B cell (primary cell): Measurements from ENCODE around the gene PSG4. TPM values are rescaled to one million over a fixed set of nuclear protein-coding genes. Genes with fewer than 3 reads are reported as not detected.
A peak's percentile ranks its signal among the peaks of the same experiment; 100 is the strongest.
"Not testable (repeated sequence)": the region's sequence is repeated elsewhere in the genome, so short reads cannot be mapped to it uniquely, and the experiment has no call there.

Experiments used
- ATAC-seq: fragments of 200-7000 bp; cut with Tn5 transposase; one replicate; pipeline ENCODE4 v1.10.0; 2021; ENCODE audit warnings: low read depth, mild to moderate bottlenecking, moderate number of reproducible peaks, moderate library complexity
- CTCF ChIA-PET: fragments of 350-600 bp; sonication (Branson Sonifier 250); formaldehyde crosslinking; loops from one replicate; lab custom pipeline; 2021; ENCODE audit warnings: antibody characterized with exemption, inconsistent platforms; lab: Charles Lee
- POLR2A ChIA-PET: fragments of 350-600 bp; sonication (Branson Sonifier 250); formaldehyde crosslinking; loops from one replicate; lab custom pipeline; 2021; ENCODE audit warnings: antibody characterized with exemption; lab: Charles Lee
- DNase-seq: peaks from one replicate; pipeline ENCODE4 v3.0.0; 2013
- H2AFZ ChIP-seq: 2 replicates; pipeline ENCODE4 v1.6.1; 2012; ENCODE audit warnings: mild to moderate bottlenecking, low read depth, low read length; ENCODE audit not compliant: insufficient read depth, poor library complexity, severe bottlenecking
- H3K27ac ChIP-seq, 2 donors: 1 replicate in 1 of 2; 2 replicates in 1 of 2; pipeline ENCODE4 v1.5.1; 2012 to 2013; ENCODE audit warnings: low read length in 2 of 2, mild to moderate bottlenecking in 2 of 2, moderate library complexity in 1 of 2
- H3K27me3 ChIP-seq, 4 experiments: fragments of 200-600 bp in 1 of 4; sonication (generic) in 1 of 4; replicated peaks in 1 of 4; 1 replicate in 2 of 4; 2 replicates in 2 of 4; pipeline versions ENCODE4 v1.6.1 to v1.7.0; 2013 to 2016; ENCODE audit warnings: low read length in 3 of 4, mild to moderate bottlenecking in 2 of 4, mixed read lengths in 1 of 4, moderate library complexity in 1 of 4; ENCODE audit not compliant: insufficient read depth in 4 of 4, control insufficient read depth in 3 of 4; ENCODE audit errors: control extremely low read depth in 1 of 4
- H3K36me3 ChIP-seq, 2 experiments: replicated peaks in 1 of 2; 1 replicate in 1 of 2; 2 replicates in 1 of 2; pipeline versions ENCODE4 v1.6.1 to v1.7.1; 2013; ENCODE audit warnings: low read length in 1 of 2; ENCODE audit not compliant: insufficient read depth in 2 of 2, control insufficient read depth in 1 of 2; ENCODE audit errors: control extremely low read depth in 1 of 2, extremely low read depth in 1 of 2
- H3K4me1 ChIP-seq, 2 donors: fragments of 200-600 bp in 1 of 2; sonication (generic) in 1 of 2; 1 replicate in 1 of 2; 2 replicates in 1 of 2; pipeline versions ENCODE4 v1.5.1 to v1.6.1; 2013 to 2017; ENCODE audit warnings: low read length in 2 of 2; ENCODE audit not compliant: control insufficient read depth in 2 of 2, insufficient read depth in 2 of 2
- H3K4me2 ChIP-seq: replicated peaks from 2 replicates; pipeline ENCODE3; 2012; ENCODE audit warnings: mild to moderate bottlenecking, low read depth, low read length; ENCODE audit not compliant: poor library complexity, severe bottlenecking
- H3K4me3 ChIP-seq, 5 experiments: fragments of 200-600 bp in 1 of 5; sonication (generic) in 1 of 5; 1 replicate in 3 of 5; 2 replicates in 2 of 5; pipeline versions ENCODE4 v1.5.1 to v1.7.0; 2011 to 2016; ENCODE audit warnings: low read length in 4 of 5, mild to moderate bottlenecking in 4 of 5, low read depth in 2 of 5, control low read depth in 1 of 5, moderate library complexity in 1 of 5; ENCODE audit not compliant: insufficient read depth in 1 of 5; ENCODE audit errors: control extremely low read depth in 1 of 5, extremely low read depth in 1 of 5
- H3K79me2 ChIP-seq: fragments of 200-600 bp; sonication (generic); one replicate; pipeline ENCODE4 v1.6.0; 2016; ENCODE audit warnings: low read length; ENCODE audit not compliant: control insufficient read depth, insufficient read depth
- H3K9ac ChIP-seq: fragments of 200-600 bp; sonication (generic); 2 replicates; pipeline ENCODE4 v1.6.1; 2017; ENCODE audit warnings: mild to moderate bottlenecking, low read length, moderate library complexity
- H3K9me3 ChIP-seq, 3 donors: one replicate each; pipeline versions ENCODE4 v1.6.1 to v1.7.1; 2013; ENCODE audit warnings: low read length in 2 of 3; ENCODE audit not compliant: control insufficient read depth in 2 of 3, insufficient read depth in 1 of 3; ENCODE audit errors: control extremely low read depth in 1 of 3
- H4K20me1 ChIP-seq: 2 replicates; pipeline ENCODE4 v1.6.0; 2012; ENCODE audit warnings: mild to moderate bottlenecking, low read length; ENCODE audit not compliant: insufficient read depth, control insufficient read depth, poor library complexity, severe bottlenecking
- H3K27ac Mint-ChIP-seq: one replicate; pipeline ENCODE4 v1.8.0; 2021; ENCODE audit warnings: mixed read lengths
- H3K27me3 Mint-ChIP-seq: one replicate; pipeline ENCODE4 v1.8.0; 2021; ENCODE audit warnings: mixed read lengths
- H3K4me1 Mint-ChIP-seq: one replicate; pipeline ENCODE4 v1.8.0; 2021; ENCODE audit warnings: mixed read lengths
- H3K4me3 Mint-ChIP-seq: one replicate; pipeline ENCODE4 v1.8.0; 2021; ENCODE audit warnings: mixed read lengths
- H3K9me3 Mint-ChIP-seq: one replicate; pipeline ENCODE4 v1.8.0; 2022; ENCODE audit warnings: mixed read lengths; ENCODE audit not compliant: insufficient read depth
- CTCF ChIP-seq: fragments of 200-600 bp; IDR thresholded peaks from one replicate; pipeline ENCODE4 v1.8.0; 2022; ENCODE audit warnings: antibody characterized with exemption, mild to moderate bottlenecking
- EZH2 ChIP-seq: IDR thresholded peaks from 2 replicates; pipeline ENCODE4 v1.6.1; 2012; ENCODE audit warnings: borderline replicate concordance, low read depth, mild to moderate bottlenecking, moderate library complexity, low read length; ENCODE audit not compliant: insufficient read depth, poor library complexity, severe bottlenecking
- WGBS: methylation state at CpG from one replicate; pipeline ENCODE4 v1.1.5; 2013; ENCODE audit warnings: missing lambda C conversion rate; ENCODE audit not compliant: insufficient coverage; 5-methylcytosine and 5-hydroxymethylcytosine counted together
- intact Hi-C: fragments of 100-400 bp; cut with micrococcal nuclease; formaldehyde crosslinking; loops from one replicate; pipeline ENCODE4 v1.10.0; 2022
- polyA plus RNA-seq: library from polyadenylated mRNA; depleted of rRNA; stranded (reverse); fragments of >200 nt; gene quantifications from 2 replicates; pipeline ENCODE4 v1.2.3, GENCODE V29; 2012
- total RNA-seq, 2 donors: library from RNA; stranded (reverse); fragments of 120-200 nt in 1 of 2; gene quantifications; 1 replicate in 1 of 2; 2 replicates in 1 of 2; pipeline versions ENCODE4 v1.2.3 to v1.2.4, GENCODE V29; 2013 to 2022

The PSG4 gene
- total and polyA plus RNA-seq, 2 donors (not counting 1 experiment from before 2014, with no cell fraction given) = not detected

- Histone ChIP-seq H3K9ac (no peak overlapping the region), H3K4me2 (no peak overlapping the region), H3K27ac (no peak overlapping the region), H3K27me3 (no peaks in the 10 kb centered on the region), H3K4me3 (no peak overlapping the region), H3K36me3 (no peaks in the 10 kb centered on the region), H3K4me1 (no peaks in the 10 kb centered on the region), H3K9me3 (no peaks in the 10 kb centered on the region), H4K20me1 (no peaks in the 10 kb centered on the region), H2AFZ (no peak overlapping the region), H3K79me2 (no peaks in the 10 kb centered on the region)
- TF ChIP-seq EZH2 (no peak), CTCF (no peak)
- no peaks in the 10 kb centered on the region for H3K9me3 Mint-ChIP-seq
- intact Hi-C loops = no loop called here
- no peak overlapping the region for H3K27ac Mint-ChIP-seq
- H3K27me3 Mint-ChIP-seq = peaks cover 10% of the 10 kb centered on the region
- POLR2A ChIA-PET = no interaction called here
- 67% methylated on average over 3 of the region's 4 CpGs for WGBS
- DNase-seq = no peak
- no peaks in the 10 kb centered on the region for H3K4me1 Mint-ChIP-seq
- CTCF ChIA-PET = no interaction called here
- no peak for ATAC-seq
- no peak overlapping the region for H3K4me3 Mint-ChIP-seq
Observed at GRCh38 chr19:43207991-43208390, 2.6 kb upstream of the PSG4 start.

- H3K27me3 ChIP-seq, CTCF ChIA-PET, H3K4me3 Mint-ChIP-seq, ATAC-seq, H3K27ac Mint-ChIP-seq, H3K9me3 ChIP-seq, H3K4me1 ChIP-seq, H3K27ac ChIP-seq, H3K9me3 Mint-ChIP-seq, H3K4me2 ChIP-seq, H3K9ac ChIP-seq, H3K79me2 ChIP-seq, H2AFZ ChIP-seq, intact Hi-C loops, DNase-seq, POLR2A ChIA-PET, H4K20me1 ChIP-seq, H3K36me3 ChIP-seq, H3K4me1 Mint-ChIP-seq, H3K4me3 ChIP-seq: not testable (repeated sequence)
- TF ChIP-seq CTCF = peak; percentile 42
- 61% methylated on average over 6 of the region's 8 CpGs for WGBS
- peaks cover 10% of the 10 kb centered on the region for H3K27me3 Mint-ChIP-seq
Observed at GRCh38 chr19:43207174-43207573, 1.7 kb upstream of the PSG4 start.

- H3K27me3 Mint-ChIP-seq, H3K9ac ChIP-seq, DNase-seq, POLR2A ChIA-PET, intact Hi-C loops, H3K27ac ChIP-seq, H3K4me1 ChIP-seq, H3K4me3 ChIP-seq, ATAC-seq, H3K4me1 Mint-ChIP-seq, H3K27ac Mint-ChIP-seq, H3K4me3 Mint-ChIP-seq, H3K79me2 ChIP-seq, H3K4me2 ChIP-seq, CTCF ChIA-PET, H3K9me3 Mint-ChIP-seq, H4K20me1 ChIP-seq, H3K9me3 ChIP-seq, H3K36me3 ChIP-seq, H3K27me3 ChIP-seq, H2AFZ ChIP-seq: not testable (repeated sequence)
- WGBS = no CpG with 5 or more reads among the region's 7 CpGs
Observed at GRCh38 chr19:43203611-43204010, 1.8 kb downstream of the PSG4 start.
